NT2/D1 (cell line): Measurements from ENCODE around the gene NPB.

Source experiments
- SUZ12 ChIP-seq: IDR thresholded peaks from 2 replicates; pipeline ENCODE4 v1.6.1; 2011; ENCODE audit not compliant: insufficient read length, insufficient read depth; ENCODE audit errors: extremely low read depth
- YY1 ChIP-seq: IDR thresholded peaks from 2 replicates; pipeline ENCODE4 v1.6.1; 2011; ENCODE audit not compliant: insufficient read length, insufficient read depth
- ZNF274 ChIP-seq: IDR thresholded peaks from 2 replicates; pipeline ENCODE4 v1.6.1; 2011; ENCODE audit warnings: mild to moderate bottlenecking, low read depth, low read length

DNA sequence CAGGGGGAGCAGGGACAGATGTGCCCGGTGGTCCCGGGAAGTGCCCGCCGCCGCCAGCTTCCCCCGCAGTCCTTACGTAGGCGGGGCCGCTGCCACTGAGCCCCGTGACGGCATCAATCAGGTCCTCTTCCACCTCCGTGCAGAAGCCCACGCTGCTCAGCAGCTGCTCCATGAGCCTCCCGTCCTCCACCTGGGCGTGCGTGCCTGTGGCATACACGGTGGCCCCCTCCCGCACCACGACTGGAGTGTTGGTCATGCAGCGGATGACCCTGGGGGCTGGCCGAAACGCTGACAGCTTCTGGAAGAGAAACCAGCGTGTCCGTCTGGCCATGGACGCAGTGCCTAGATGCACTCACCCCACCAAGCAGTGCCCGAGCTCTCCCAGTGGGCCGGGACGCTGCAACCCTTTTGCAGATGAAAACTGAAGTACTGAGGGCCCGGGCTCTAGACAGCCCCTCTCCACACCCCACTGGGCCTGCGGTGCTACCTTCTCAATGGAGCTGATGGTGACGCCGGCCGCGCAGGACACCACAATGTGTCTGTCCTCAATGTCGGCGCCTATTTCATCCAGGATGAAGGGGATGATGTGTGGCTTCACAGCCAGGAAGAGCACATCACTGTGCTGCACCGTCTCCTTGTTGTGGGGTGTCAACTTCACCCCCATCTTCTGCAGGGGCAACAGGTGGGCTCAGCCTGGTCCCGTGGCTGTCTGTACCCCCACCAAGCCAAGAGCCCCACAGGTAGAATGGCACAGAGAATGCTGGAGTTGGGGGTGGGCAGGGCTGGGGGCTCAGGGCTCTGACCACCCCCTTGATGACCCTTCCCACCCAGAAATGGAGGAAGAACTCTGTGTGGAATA is 33.0 kb downstream of the NPB start:
- TF ChIP-seq ZNF274 (no peak), YY1 (no peak), SUZ12 (no peak)
